ENCODE results near the gene PDLIM5.

GRCh38 chr4:94680176-94680862, 228.6 kb downstream of the PDLIM5 start:
- TF ChIP-seq POLR2A (IDR thresholded peaks at IDR 0.05; ENCODE audit: control extremely low read depth in 1 of 2, low read depth in 2 of 2, low read length in 2 of 2) (no peak), JUN (IDR thresholded peaks at IDR 0.05; ENCODE audit: low read depth, low read length) (no peak), EP300 (IDR thresholded peaks at IDR 0.05; ENCODE audit: borderline replicate concordance in 1 of 2, low read depth in 2 of 2, low read length in 2 of 2) (no peak), POU5F1 (IDR thresholded peaks at IDR 0.05; ENCODE audit: low read depth, low read length) (no peak), YY1 (IDR thresholded peaks at IDR 0.05; ENCODE audit: low read depth, low read length) (no peak)

Data from H1 (cell line).